GM23338 (cell line): ENCODE data around the gene UGP2. TPM values are rescaled to one million over a fixed set of nuclear protein-coding genes. Genes with fewer than 3 reads are reported as not detected.

ENCODE experiments used
- ATAC-seq: fragments of 200-7000 bp; cut with Tn5 transposase; 3 replicates; pipeline ENCODE4 v1.9.1; 2020
- DNase-seq: peaks from one replicate; pipeline ENCODE4 v3.0.0-alpha.2; 2015; ENCODE audit warnings: low spot score
- H2AFZ ChIP-seq: fragments of 200-600 bp; sonication (generic); 2 replicates; pipeline ENCODE4 v1.8.0; 2016; ENCODE audit warnings: antibody characterized with exemption, mild to moderate bottlenecking, moderate library complexity
- H3F3A ChIP-seq: fragments of 200-600 bp; sonication (generic); replicated peaks from 2 replicates; pipeline ENCODE4 v1.8.0; 2017; ENCODE audit warnings: antibody characterized with exemption, mixed run types, low read depth
- H3K27ac ChIP-seq: fragments of 200-600 bp; sonication (generic); 2 replicates; pipeline ENCODE4 v1.6.1; 2016; ENCODE audit warnings: low read depth
- H3K27me3 ChIP-seq: fragments of 200-600 bp; sonication (generic); 2 replicates; pipeline ENCODE4 v1.8.0; 2016; ENCODE audit warnings: mild to moderate bottlenecking, mixed run types, moderate library complexity; ENCODE audit not compliant: insufficient read depth
- H3K36me3 ChIP-seq: fragments of 200-600 bp; sonication (generic); 2 replicates; pipeline ENCODE4 v1.8.0; 2016; ENCODE audit warnings: mild to moderate bottlenecking; ENCODE audit not compliant: insufficient read depth
- H3K4me1 ChIP-seq: fragments of 200-600 bp; sonication (generic); 2 replicates; pipeline ENCODE4 v1.8.0; 2016; ENCODE audit warnings: mild to moderate bottlenecking, moderate library complexity; ENCODE audit not compliant: insufficient read depth
- H3K4me2 ChIP-seq: fragments of 200-600 bp; sonication (generic); 2 replicates; pipeline ENCODE4 v1.7.1; 2017; ENCODE audit warnings: mixed run types
- H3K4me3 ChIP-seq: fragments of 200-600 bp; sonication (generic); 2 replicates; pipeline ENCODE4 v1.6.1; 2016; ENCODE audit warnings: mixed run types
- H3K79me2 ChIP-seq: fragments of 200-600 bp; sonication (generic); replicated peaks from 2 replicates; pipeline ENCODE4 v1.8.0; 2017; ENCODE audit warnings: mild to moderate bottlenecking; ENCODE audit not compliant: insufficient read depth
- H3K9me2 ChIP-seq: fragments of 200-600 bp; sonication (generic); 2 replicates; pipeline ENCODE4 v1.8.0; 2017; ENCODE audit not compliant: insufficient read depth
- H4K20me1 ChIP-seq: fragments of 200-600 bp; sonication (generic); replicated peaks from 2 replicates; pipeline ENCODE4 v1.8.0; 2017; ENCODE audit warnings: mild to moderate bottlenecking; ENCODE audit not compliant: insufficient read depth
- H3K27ac Mint-ChIP-seq: 2 replicates; pipeline ENCODE4 v1.8.0; 2020; ENCODE audit warnings: inconsistent platforms, mild to moderate bottlenecking, moderate library complexity, mixed read lengths
- H3K27me3 Mint-ChIP-seq: 3 replicates; pipeline ENCODE4 v1.8.0; 2022; ENCODE audit warnings: low read depth, mild to moderate bottlenecking, moderate library complexity, mixed read lengths, inconsistent platforms; ENCODE audit not compliant: insufficient read depth, poor library complexity
- H3K36me3 Mint-ChIP-seq: 3 replicates; pipeline ENCODE4 v1.8.0; 2021; ENCODE audit warnings: low read depth, mild to moderate bottlenecking, inconsistent platforms, moderate library complexity, mixed read lengths
- H3K4me1 Mint-ChIP-seq: 3 replicates; pipeline ENCODE4 v1.8.0; 2020; ENCODE audit warnings: mild to moderate bottlenecking, inconsistent platforms, mixed read lengths
- H3K4me3 Mint-ChIP-seq: 3 replicates; pipeline ENCODE4 v1.8.0; 2021; ENCODE audit warnings: moderate library complexity, mild to moderate bottlenecking, inconsistent platforms, mixed read lengths
- H3K9me3 Mint-ChIP-seq: 3 replicates; pipeline ENCODE4 v1.8.0; 2020; ENCODE audit warnings: moderate library complexity, mild to moderate bottlenecking, inconsistent platforms, mixed read lengths
- CREB1 ChIP-seq: fragments of 250-450 bp; sonication (Bioruptor Pico); IDR thresholded peaks from 2 replicates; pipeline ENCODE4 v1.5.0; 2020; ENCODE audit warnings: low read depth, mild to moderate bottlenecking, moderate library complexity
- EZH2 ChIP-seq: fragments of 200-600 bp; sonication (generic); IDR thresholded peaks from one replicate; pipeline ENCODE4 v1.8.0; 2017; ENCODE audit warnings: antibody characterized with exemption, mild to moderate bottlenecking, low read depth; ENCODE audit not compliant: unreplicated experiment
- EZH2phosphoT487 ChIP-seq: fragments of 200-600 bp; sonication (generic); IDR thresholded peaks from one replicate; pipeline ENCODE4 v1.8.1; 2018; ENCODE audit warnings: antibody characterized with exemption; ENCODE audit not compliant: unreplicated experiment
- JUNB ChIP-seq: IDR thresholded peaks from one replicate; pipeline ENCODE4 v1.6.1; 2016; ENCODE audit warnings: antibody characterized with exemption; ENCODE audit not compliant: unreplicated experiment
- NANOG ChIP-seq: IDR thresholded peaks from 2 replicates; pipeline ENCODE4 v1.6.1; 2016; ENCODE audit warnings: antibody characterized with exemption, borderline replicate concordance
- STAT1 ChIP-seq: IDR thresholded peaks from one replicate; pipeline ENCODE4 v1.6.1; 2016; ENCODE audit warnings: antibody characterized with exemption; ENCODE audit not compliant: unreplicated experiment
- ZNF114 ChIP-seq: fragments of 250-450 bp; sonication (Bioruptor Pico); IDR thresholded peaks from 2 replicates; pipeline ENCODE4 v1.5.0; 2020; ENCODE audit warnings: mild to moderate bottlenecking, moderate library complexity
- polyA plus RNA-seq: library from polyadenylated mRNA; unstranded; fragments of >200 nt; fragmentation: Nextera tagmentation; extraction: Ambion mirVana; gene quantifications from 2 replicates; pipeline ENCODE4 v1.2.1, GENCODE V29; 2016
- total RNA-seq: library from RNA; depleted of rRNA; stranded (reverse); fragments of >200 nt; shearing (Covaris generic); gene quantifications from 2 replicates; pipeline ENCODE4 v1.2.3, GENCODE V29; 2014
- TF ChIP-seq, protein P1 (sequence below), 2 experiments: fragments of 200-600 bp in 1 of 2; sonication (generic) in 1 of 2; conservative IDR thresholded peaks; 2 replicates each; pipeline versions ENCODE4 v1.5.1 to v1.6.1; 2016 to 2017; ENCODE audit warnings: antibody characterized with exemption in 2 of 2, low read depth in 2 of 2, mild to moderate bottlenecking in 2 of 2, moderate library complexity in 1 of 2
- TF ChIP-seq, protein P2 (sequence below): IDR thresholded peaks from one replicate; pipeline ENCODE4 v1.6.1; 2018; ENCODE audit warnings: antibody characterized with exemption; ENCODE audit not compliant: unreplicated experiment
- TF ChIP-seq, protein P3 (sequence below): IDR thresholded peaks from 2 replicates; pipeline ENCODE4 v1.6.1; 2016; ENCODE audit warnings: antibody characterized with exemption

Gene UGP2
- total and polyA plus RNA-seq, 2 experiments from 2014 or later: 744 to 943 TPM

DNA sequence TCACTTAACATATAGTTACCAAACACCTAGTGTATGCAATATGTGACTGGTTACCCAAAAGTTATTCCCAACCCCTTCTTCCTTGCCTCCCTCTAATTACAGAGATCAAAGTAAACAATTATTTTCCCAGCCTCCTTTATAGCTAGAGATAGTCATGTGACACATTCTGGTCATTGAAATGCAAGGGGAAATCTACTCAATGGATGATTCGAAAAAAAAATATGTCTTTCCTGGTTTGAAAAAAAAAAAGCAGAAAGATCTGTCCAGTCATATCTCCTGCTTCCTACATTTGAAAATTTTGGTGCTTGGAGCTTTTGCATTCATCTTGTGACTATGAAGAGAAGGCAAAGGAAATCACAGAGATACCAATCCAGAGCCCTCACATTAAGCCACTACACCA, 27.6 kb upstream of the UGP2 start (continued):
- TF ChIP-seq, protein P1, sequence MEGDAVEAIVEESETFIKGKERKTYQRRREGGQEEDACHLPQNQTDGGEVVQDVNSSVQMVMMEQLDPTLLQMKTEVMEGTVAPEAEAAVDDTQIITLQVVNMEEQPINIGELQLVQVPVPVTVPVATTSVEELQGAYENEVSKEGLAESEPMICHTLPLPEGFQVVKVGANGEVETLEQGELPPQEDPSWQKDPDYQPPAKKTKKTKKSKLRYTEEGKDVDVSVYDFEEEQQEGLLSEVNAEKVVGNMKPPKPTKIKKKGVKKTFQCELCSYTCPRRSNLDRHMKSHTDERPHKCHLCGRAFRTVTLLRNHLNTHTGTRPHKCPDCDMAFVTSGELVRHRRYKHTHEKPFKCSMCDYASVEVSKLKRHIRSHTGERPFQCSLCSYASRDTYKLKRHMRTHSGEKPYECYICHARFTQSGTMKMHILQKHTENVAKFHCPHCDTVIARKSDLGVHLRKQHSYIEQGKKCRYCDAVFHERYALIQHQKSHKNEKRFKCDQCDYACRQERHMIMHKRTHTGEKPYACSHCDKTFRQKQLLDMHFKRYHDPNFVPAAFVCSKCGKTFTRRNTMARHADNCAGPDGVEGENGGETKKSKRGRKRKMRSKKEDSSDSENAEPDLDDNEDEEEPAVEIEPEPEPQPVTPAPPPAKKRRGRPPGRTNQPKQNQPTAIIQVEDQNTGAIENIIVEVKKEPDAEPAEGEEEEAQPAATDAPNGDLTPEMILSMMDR (conservative IDR thresholded peaks at IDR 0.05; ENCODE audit: low read depth in 2 of 2): no peak

DNA sequence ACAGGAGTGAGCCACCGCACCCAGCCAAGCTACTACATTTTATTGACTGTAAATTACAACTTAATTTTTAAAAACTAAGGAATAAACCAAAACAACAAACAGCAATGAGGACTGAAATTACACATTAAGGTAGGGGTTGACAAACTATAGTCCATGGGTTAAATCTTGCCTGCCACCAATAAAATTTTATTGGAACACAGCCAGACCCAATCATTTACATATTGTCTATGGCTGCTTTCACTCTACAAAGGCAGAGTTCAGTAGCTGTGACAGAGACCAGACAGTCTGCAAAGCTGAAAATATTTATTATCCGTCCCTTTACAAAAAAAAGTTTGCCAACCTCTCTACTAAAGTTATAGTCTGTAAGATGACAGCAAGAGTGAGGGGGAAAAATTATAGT, 24.3 kb upstream of the UGP2 start:
- Histone ChIP-seq H3K9me2 (no peaks in the 10 kb centered on the region), H3K36me3 (no peaks in the 10 kb centered on the region), H3F3A (no peaks in the 10 kb centered on the region), H3K27ac (no peak overlapping the region), H2AFZ (no peak overlapping the region), H3K79me2 (no peaks in the 10 kb centered on the region), H4K20me1 (no peaks in the 10 kb centered on the region), H3K4me2 (no peak overlapping the region), H3K4me1 (peaks cover 11% of the 10 kb centered on the region), H3K4me3 (no peak overlapping the region), H3K27me3 (no peaks in the 10 kb centered on the region)
- Mint-ChIP-seq H3K36me3 (no peaks in the 10 kb centered on the region), H3K9me3 (no peaks in the 10 kb centered on the region), H3K4me3 (no peak overlapping the region), H3K4me1 (peaks cover 19% of the 10 kb centered on the region), H3K27me3 (no peaks in the 10 kb centered on the region), H3K27ac (no peak overlapping the region)
- DNase-seq: no peak
- no peak for ATAC-seq
- no peak for TF ChIP-seq NANOG
- TF ChIP-seq, protein P2, sequence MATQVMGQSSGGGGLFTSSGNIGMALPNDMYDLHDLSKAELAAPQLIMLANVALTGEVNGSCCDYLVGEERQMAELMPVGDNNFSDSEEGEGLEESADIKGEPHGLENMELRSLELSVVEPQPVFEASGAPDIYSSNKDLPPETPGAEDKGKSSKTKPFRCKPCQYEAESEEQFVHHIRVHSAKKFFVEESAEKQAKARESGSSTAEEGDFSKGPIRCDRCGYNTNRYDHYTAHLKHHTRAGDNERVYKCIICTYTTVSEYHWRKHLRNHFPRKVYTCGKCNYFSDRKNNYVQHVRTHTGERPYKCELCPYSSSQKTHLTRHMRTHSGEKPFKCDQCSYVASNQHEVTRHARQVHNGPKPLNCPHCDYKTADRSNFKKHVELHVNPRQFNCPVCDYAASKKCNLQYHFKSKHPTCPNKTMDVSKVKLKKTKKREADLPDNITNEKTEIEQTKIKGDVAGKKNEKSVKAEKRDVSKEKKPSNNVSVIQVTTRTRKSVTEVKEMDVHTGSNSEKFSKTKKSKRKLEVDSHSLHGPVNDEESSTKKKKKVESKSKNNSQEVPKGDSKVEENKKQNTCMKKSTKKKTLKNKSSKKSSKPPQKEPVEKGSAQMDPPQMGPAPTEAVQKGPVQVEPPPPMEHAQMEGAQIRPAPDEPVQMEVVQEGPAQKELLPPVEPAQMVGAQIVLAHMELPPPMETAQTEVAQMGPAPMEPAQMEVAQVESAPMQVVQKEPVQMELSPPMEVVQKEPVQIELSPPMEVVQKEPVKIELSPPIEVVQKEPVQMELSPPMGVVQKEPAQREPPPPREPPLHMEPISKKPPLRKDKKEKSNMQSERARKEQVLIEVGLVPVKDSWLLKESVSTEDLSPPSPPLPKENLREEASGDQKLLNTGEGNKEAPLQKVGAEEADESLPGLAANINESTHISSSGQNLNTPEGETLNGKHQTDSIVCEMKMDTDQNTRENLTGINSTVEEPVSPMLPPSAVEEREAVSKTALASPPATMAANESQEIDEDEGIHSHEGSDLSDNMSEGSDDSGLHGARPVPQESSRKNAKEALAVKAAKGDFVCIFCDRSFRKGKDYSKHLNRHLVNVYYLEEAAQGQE: no peak
- no peak for TF ChIP-seq JUNB
- TF ChIP-seq, protein P1 (conservative IDR thresholded peaks at IDR 0.05; ENCODE audit: low read depth in 2 of 2): no peak
- TF ChIP-seq, protein P3, sequence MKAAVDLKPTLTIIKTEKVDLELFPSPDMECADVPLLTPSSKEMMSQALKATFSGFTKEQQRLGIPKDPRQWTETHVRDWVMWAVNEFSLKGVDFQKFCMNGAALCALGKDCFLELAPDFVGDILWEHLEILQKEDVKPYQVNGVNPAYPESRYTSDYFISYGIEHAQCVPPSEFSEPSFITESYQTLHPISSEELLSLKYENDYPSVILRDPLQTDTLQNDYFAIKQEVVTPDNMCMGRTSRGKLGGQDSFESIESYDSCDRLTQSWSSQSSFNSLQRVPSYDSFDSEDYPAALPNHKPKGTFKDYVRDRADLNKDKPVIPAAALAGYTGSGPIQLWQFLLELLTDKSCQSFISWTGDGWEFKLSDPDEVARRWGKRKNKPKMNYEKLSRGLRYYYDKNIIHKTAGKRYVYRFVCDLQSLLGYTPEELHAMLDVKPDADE: no peak
- no peak for TF ChIP-seq CREB1 (CRISPR knock-in tag)
- TF ChIP-seq EZH2: no peak
- no peak for TF ChIP-seq STAT1
- TF ChIP-seq ZNF114: no peak
- no peak for TF ChIP-seq EZH2phosphoT487
